Panc1 (cell line): Measurements from ENCODE around the gene CYTH3. TPM values are rescaled to one million over a fixed set of nuclear protein-coding genes. Genes with fewer than 3 reads are reported as not detected.

Experiments used
- ATAC-seq: fragments of 200-7000 bp; cut with Tn5 transposase; 2 replicates; pipeline ENCODE4 v1.9.1; 2020; ENCODE audit warnings: mild to moderate bottlenecking, moderate library complexity
- BruUV-seq: library from RNA; stranded (reverse); fragments of 400-500 nt; replicated peaks from 2 replicates; lab custom pipeline; 2021; lab: Mats Ljungman, UMichigan
- CTCF ChIA-PET: fragments of 300-600 bp; sonication (Branson Sonifier 250); formaldehyde crosslinking; loops from one replicate; lab custom pipeline; 2022; ENCODE audit warnings: antibody characterized with exemption; lab: Charles Lee
- POLR2A ChIA-PET: fragments of 300-600 bp; sonication (Branson Sonifier 250); formaldehyde crosslinking; loops from one replicate; lab custom pipeline; 2022; ENCODE audit warnings: antibody characterized with exemption; lab: Charles Lee
- DNase-seq: peaks from one replicate; pipeline ENCODE4 v3.0.0-alpha.2; 2010; ENCODE audit warnings: low read depth, low spot score
- H3K27ac ChIP-seq: 2 replicates; pipeline ENCODE4 v1.5.1; 2011; ENCODE audit warnings: mild to moderate bottlenecking, low read length, inconsistent platforms
- H3K27me3 ChIP-seq: fragments of 200-500 bp; sonication (Bioruptor generic); 2 replicates; pipeline ENCODE4 v1.6.0; 2014; ENCODE audit warnings: low read length, inconsistent platforms; ENCODE audit not compliant: control insufficient read depth, insufficient read depth
- H3K36me3 ChIP-seq: fragments of 200-500 bp; sonication (Bioruptor generic); 2 replicates; pipeline ENCODE4 v1.5.1; 2014; ENCODE audit warnings: inconsistent platforms, mild to moderate bottlenecking, low read length, moderate library complexity; ENCODE audit not compliant: control insufficient read depth, insufficient read depth
- H3K4me1 ChIP-seq: 2 replicates; pipeline ENCODE4 v1.5.1; 2011; ENCODE audit warnings: inconsistent platforms, mild to moderate bottlenecking, low read length, moderate library complexity; ENCODE audit not compliant: control insufficient read depth, insufficient read depth
- H3K4me3 ChIP-seq, 2 experiments: 2 replicates each; pipeline ENCODE4 v1.5.1; 2011 to 2012; ENCODE audit warnings: low read depth in 2 of 2, low read length in 2 of 2, mild to moderate bottlenecking in 2 of 2, inconsistent platforms in 1 of 2, moderate library complexity in 1 of 2
- H3K9me3 ChIP-seq: fragments of 200-500 bp; sonication (Bioruptor generic); 2 replicates; pipeline ENCODE4 v1.5.1; 2014; ENCODE audit warnings: low read depth, mild to moderate bottlenecking, inconsistent platforms, low read length, moderate library complexity; ENCODE audit not compliant: control insufficient read depth, insufficient read depth
- CTCF ChIP-seq: fragments of 450-650 bp; IDR thresholded peaks from 2 replicates; pipeline ENCODE4 v1.5.1; 2017; ENCODE audit warnings: mild to moderate bottlenecking
- POLR2AphosphoS5 ChIP-seq: IDR thresholded peaks from 2 replicates; pipeline ENCODE4 v1.6.1; 2012; ENCODE audit warnings: mild to moderate bottlenecking, low read depth, low read length, moderate library complexity
- SIN3A ChIP-seq: IDR thresholded peaks from 2 replicates; pipeline ENCODE4 v1.6.1; 2012; ENCODE audit warnings: low read depth, mild to moderate bottlenecking, low read length, moderate library complexity, borderline replicate concordance; ENCODE audit not compliant: insufficient read depth
- TCF7L2 ChIP-seq: IDR thresholded peaks from 2 replicates; pipeline ENCODE4 v1.6.1; 2011; ENCODE audit warnings: mild to moderate bottlenecking, low read depth, low read length, inconsistent platforms
- in situ Hi-C: cut with HindIII; loops from 2 replicates; pipeline ENCODE4 v1.10.0; 2016; ENCODE audit warnings: low sequenced_read_pairs, low pct_unique_long_range_greater_than_20kb
- intact Hi-C: fragments of 100-400 bp; cut with micrococcal nuclease; formaldehyde crosslinking; loops from one replicate; pipeline ENCODE4 v1.10.0; 2022; ENCODE audit not compliant: unreplicated experiment
- total RNA-seq: library from RNA; stranded (reverse); gene quantifications from one replicate; pipeline ENCODE4 v1.2.1, GENCODE V29; 2021; ENCODE audit not compliant: unreplicated experiment
- TF ChIP-seq, protein P1 (sequence below), 2 experiments: IDR thresholded peaks; 2 replicates each; pipeline ENCODE4 v1.6.1; 2011 to 2012; ENCODE audit warnings: low read depth in 2 of 2, control low read depth in 1 of 2, low read length in 1 of 2, mild to moderate bottlenecking in 1 of 2, moderate library complexity in 1 of 2; ENCODE audit not compliant: insufficient read depth in 1 of 2

CYTH3 gene
- total RNA-seq, 1 experiment from 2014 or later, result 35.5 TPM

DNA sequence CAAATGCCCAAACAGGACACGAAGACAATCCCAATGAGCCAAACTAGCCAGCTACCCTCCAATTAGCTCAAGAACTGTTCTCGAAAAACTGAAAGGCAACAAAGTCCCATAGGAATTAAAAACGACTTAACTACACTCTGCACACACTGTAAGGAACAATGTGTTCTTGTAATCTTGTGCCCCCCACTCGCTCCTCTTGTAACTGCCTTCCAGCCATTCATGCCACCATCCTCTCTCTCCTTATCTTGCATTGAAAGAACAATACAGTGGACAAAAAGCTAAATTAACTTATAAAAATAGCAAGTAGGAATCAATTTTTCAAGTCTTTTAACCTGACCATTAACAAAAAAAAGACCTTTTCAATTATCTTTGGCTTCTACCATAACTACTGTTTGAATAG is 2.9 kb downstream of the CYTH3 start:
- BruUV-seq, result no TSS peak
- Histone ChIP-seq H3K36me3 (no peaks in the 10 kb centered on the region; the same call in 1 of the 2 replicates), H3K27ac (peak overlapping the region; percentile 20; the same call in 1 of the 2 replicates), H3K27me3 (no peaks in the 10 kb centered on the region), H3K4me3 (no peak overlapping the region), H3K9me3 (no peaks in the 10 kb centered on the region), H3K4me1 (peaks cover 32% of the 10 kb centered on the region)
- POLR2A ChIA-PET, result interaction anchor here (0.5 to 0.6 kb wide), 2 partner anchors 270 to 464 kb away, joined by 7 read pairs; no protein-coding TSS in a partner anchor
- CTCF ChIA-PET, result interaction anchor here (0.6 kb wide), 2 partner anchors 95 to 100 kb away, joined by 4 to 12 read pairs; no protein-coding TSS in a partner anchor
- ATAC-seq, result no peak
- DNase-seq, result no peak
- intact Hi-C loops, result no loop called here
- in situ Hi-C loops, result loop anchor here (10.0 kb wide), 1 partner anchor 65 kb away; no protein-coding TSS in a partner anchor
- TF ChIP-seq, protein P1, sequence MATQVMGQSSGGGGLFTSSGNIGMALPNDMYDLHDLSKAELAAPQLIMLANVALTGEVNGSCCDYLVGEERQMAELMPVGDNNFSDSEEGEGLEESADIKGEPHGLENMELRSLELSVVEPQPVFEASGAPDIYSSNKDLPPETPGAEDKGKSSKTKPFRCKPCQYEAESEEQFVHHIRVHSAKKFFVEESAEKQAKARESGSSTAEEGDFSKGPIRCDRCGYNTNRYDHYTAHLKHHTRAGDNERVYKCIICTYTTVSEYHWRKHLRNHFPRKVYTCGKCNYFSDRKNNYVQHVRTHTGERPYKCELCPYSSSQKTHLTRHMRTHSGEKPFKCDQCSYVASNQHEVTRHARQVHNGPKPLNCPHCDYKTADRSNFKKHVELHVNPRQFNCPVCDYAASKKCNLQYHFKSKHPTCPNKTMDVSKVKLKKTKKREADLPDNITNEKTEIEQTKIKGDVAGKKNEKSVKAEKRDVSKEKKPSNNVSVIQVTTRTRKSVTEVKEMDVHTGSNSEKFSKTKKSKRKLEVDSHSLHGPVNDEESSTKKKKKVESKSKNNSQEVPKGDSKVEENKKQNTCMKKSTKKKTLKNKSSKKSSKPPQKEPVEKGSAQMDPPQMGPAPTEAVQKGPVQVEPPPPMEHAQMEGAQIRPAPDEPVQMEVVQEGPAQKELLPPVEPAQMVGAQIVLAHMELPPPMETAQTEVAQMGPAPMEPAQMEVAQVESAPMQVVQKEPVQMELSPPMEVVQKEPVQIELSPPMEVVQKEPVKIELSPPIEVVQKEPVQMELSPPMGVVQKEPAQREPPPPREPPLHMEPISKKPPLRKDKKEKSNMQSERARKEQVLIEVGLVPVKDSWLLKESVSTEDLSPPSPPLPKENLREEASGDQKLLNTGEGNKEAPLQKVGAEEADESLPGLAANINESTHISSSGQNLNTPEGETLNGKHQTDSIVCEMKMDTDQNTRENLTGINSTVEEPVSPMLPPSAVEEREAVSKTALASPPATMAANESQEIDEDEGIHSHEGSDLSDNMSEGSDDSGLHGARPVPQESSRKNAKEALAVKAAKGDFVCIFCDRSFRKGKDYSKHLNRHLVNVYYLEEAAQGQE (IDR thresholded peaks at IDR 0.05; ENCODE audit: insufficient read depth in 1 of 2, low read depth in 2 of 2, low read length in 1 of 2), result no peak
- no peak for TF ChIP-seq POLR2AphosphoS5
- no peak for TF ChIP-seq SIN3A
- TF ChIP-seq TCF7L2, result no peak
- no peak for TF ChIP-seq CTCF

GRCh38 chr7:6268907-6269306 is 3.5 kb downstream of the CYTH3 start:
- no peaks in the 10 kb centered on the region; the same call in 1 of the 2 replicates for H3K36me3 ChIP-seq
- H3K4me1 ChIP-seq, result peaks cover 32% of the 10 kb centered on the region
- intact Hi-C loops, result no loop called here
- peak overlapping the region; percentile 13; the same call in 1 of the 2 replicates for H3K27ac ChIP-seq
- POLR2A ChIA-PET, result interaction anchor here (0.6 to 1.0 kb wide), 2 partner anchors 21 to 107 kb away, joined by 4 to 12 read pairs; no protein-coding TSS in a partner anchor
- in situ Hi-C loops, result loop anchor here (10.0 kb wide), 1 partner anchor 64 kb away; no protein-coding TSS in a partner anchor
- H3K4me3 ChIP-seq, result no peak overlapping the region
- DNase-seq, result no peak
- no peak for ATAC-seq
- TF ChIP-seq SIN3A, result no peak
- TF ChIP-seq CTCF, result no peak
- TF ChIP-seq, protein P1 (IDR thresholded peaks at IDR 0.05; ENCODE audit: insufficient read depth in 1 of 2, low read depth in 2 of 2, low read length in 1 of 2), result no peak
- TF ChIP-seq TCF7L2, result no peak
- TF ChIP-seq POLR2AphosphoS5, result no peak
- no TSS peak for BruUV-seq
- CTCF ChIA-PET, result interaction anchor here (0.6 kb wide), 2 partner anchors 94 to 100 kb away, joined by 4 to 12 read pairs; no protein-coding TSS in a partner anchor
- no peaks in the 10 kb centered on the region for H3K27me3 ChIP-seq
- no peaks in the 10 kb centered on the region for H3K9me3 ChIP-seq
